ENCODE data around the gene OCA2.
A peak's percentile ranks its signal among the peaks of the same experiment; 100 is the strongest.
"Not testable (repeated sequence)": the region's sequence is repeated elsewhere in the genome, so short reads cannot be mapped to it uniquely, and the experiment has no call there.

OCA2 gene

GRCh38 chr15:28125673-28126651 is 26.8 kb upstream of the OCA2 start:
- peaks cover 58% of the 10 kb centered on the region for H3K36me3 ChIP-seq (ENCODE audit: insufficient read depth, insufficient read length, low read length)

GRCh38 chr15:28124841-28125240 is 25.7 kb upstream of the OCA2 start:
- TF ChIP-seq SUZ12 (IDR thresholded peaks at IDR 0.05; ENCODE audit: extremely low read depth, insufficient read depth, insufficient read length) (no peak), ZNF274 (IDR thresholded peaks at IDR 0.05; ENCODE audit: low read depth, low read length) (no peak), YY1 (IDR thresholded peaks at IDR 0.05; ENCODE audit: insufficient read depth, insufficient read length) (no peak)
- Histone ChIP-seq H3K9ac (ENCODE audit: insufficient read length, low read depth) (no peak overlapping the region), H3K9me3 (ENCODE audit: insufficient read depth, low read length) (no peaks in the 10 kb centered on the region), H3K27me3 (ENCODE audit: insufficient read depth, insufficient read length) (no peaks in the 10 kb centered on the region), H3K4me3 (ENCODE audit: insufficient read length, low read depth) (no peak overlapping the region), H3K36me3 (ENCODE audit: insufficient read depth, insufficient read length, low read length) (peaks cover 60% of the 10 kb centered on the region), H3K4me1 (ENCODE audit: insufficient read depth, insufficient read length) (no peaks in the 10 kb centered on the region)
- no peak for DNase-seq (ENCODE audit: low read depth, low spot score)

More at GRCh38 chr15:28125673-28126651, 26.8 kb upstream of the OCA2 start:
- peak; percentile 18 for DNase-seq (ENCODE audit: low read depth, low spot score)
- Histone ChIP-seq H3K4me3 (ENCODE audit: insufficient read length, low read depth) (no peak overlapping the region), H3K9ac (ENCODE audit: insufficient read length, low read depth) (no peak overlapping the region), H3K4me1 (ENCODE audit: insufficient read depth, insufficient read length) (no peaks in the 10 kb centered on the region), H3K9me3 (ENCODE audit: insufficient read depth, low read length) (no peaks in the 10 kb centered on the region), H3K27me3 (ENCODE audit: insufficient read depth, insufficient read length) (no peaks in the 10 kb centered on the region)
- TF ChIP-seq SUZ12 (IDR thresholded peaks at IDR 0.05; ENCODE audit: extremely low read depth, insufficient read depth, insufficient read length) (no peak), YY1 (IDR thresholded peaks at IDR 0.05; ENCODE audit: insufficient read depth, insufficient read length) (no peak)

GRCh38 chr15:28123408-28124023 is 24.4 kb upstream of the OCA2 start:
- peaks cover 60% of the 10 kb centered on the region for H3K36me3 ChIP-seq (ENCODE audit: insufficient read depth, insufficient read length, low read length)
- H3K27me3 ChIP-seq (ENCODE audit: insufficient read depth, insufficient read length): no peaks in the 10 kb centered on the region
- TF ChIP-seq ZNF274 (IDR thresholded peaks at IDR 0.05; ENCODE audit: low read depth, low read length) (no peak), SUZ12 (IDR thresholded peaks at IDR 0.05; ENCODE audit: extremely low read depth, insufficient read depth, insufficient read length) (no peak), YY1 (IDR thresholded peaks at IDR 0.05; ENCODE audit: insufficient read depth, insufficient read length) (no peak)
- peak; percentile 47 for DNase-seq (ENCODE audit: low read depth, low spot score)
- H3K9ac ChIP-seq (ENCODE audit: insufficient read length, low read depth): no peak overlapping the region
- no peak overlapping the region for H3K4me3 ChIP-seq (ENCODE audit: insufficient read length, low read depth)
- H3K4me1 ChIP-seq (ENCODE audit: insufficient read depth, insufficient read length): no peaks in the 10 kb centered on the region
- no peaks in the 10 kb centered on the region for H3K9me3 ChIP-seq (ENCODE audit: insufficient read depth, low read length)

GRCh38 chr15:28122038-28122949 is 23.2 kb upstream of the OCA2 start:
- H3K4me3 ChIP-seq (ENCODE audit: insufficient read length, low read depth): no peak overlapping the region
- no peak overlapping the region for H3K9ac ChIP-seq (ENCODE audit: insufficient read length, low read depth)
- TF ChIP-seq SUZ12 (IDR thresholded peaks at IDR 0.05; ENCODE audit: extremely low read depth, insufficient read depth, insufficient read length) (no peak), ZNF274 (IDR thresholded peaks at IDR 0.05; ENCODE audit: low read depth, low read length) (no peak), YY1 (IDR thresholded peaks at IDR 0.05; ENCODE audit: insufficient read depth, insufficient read length) (no peak)
- H3K27me3 ChIP-seq (ENCODE audit: insufficient read depth, insufficient read length): no peaks in the 10 kb centered on the region
- no peak for DNase-seq (ENCODE audit: low read depth, low spot score)
- H3K36me3 ChIP-seq (ENCODE audit: insufficient read depth, insufficient read length, low read length): peaks cover 62% of the 10 kb centered on the region
- H3K9me3 ChIP-seq (ENCODE audit: insufficient read depth, low read length): no peaks in the 10 kb centered on the region
- peaks cover 2% of the 10 kb centered on the region for H3K4me1 ChIP-seq (ENCODE audit: insufficient read depth, insufficient read length)

- H3K36me3 ChIP-seq (ENCODE audit: insufficient read depth, insufficient read length, low read length): peaks cover 64% of the 10 kb centered on the region
- not testable (repeated sequence) for H3K9ac ChIP-seq (ENCODE audit: insufficient read length, low read depth); H3K4me1 ChIP-seq (ENCODE audit: insufficient read depth, insufficient read length); DNase-seq (ENCODE audit: low read depth, low spot score); H3K4me3 ChIP-seq (ENCODE audit: insufficient read length, low read depth); H3K9me3 ChIP-seq (ENCODE audit: insufficient read depth, low read length); H3K27me3 ChIP-seq (ENCODE audit: insufficient read depth, insufficient read length)
These were observed 22.5 kb upstream of the OCA2 start for GRCh38 chr15:28121577-28121976.

GRCh38 chr15:28120359-28120640 is 21.2 kb upstream of the OCA2 start:
- TF ChIP-seq ZNF274 (IDR thresholded peaks at IDR 0.05; ENCODE audit: low read depth, low read length) (no peak), SUZ12 (IDR thresholded peaks at IDR 0.05; ENCODE audit: extremely low read depth, insufficient read depth, insufficient read length) (no peak), YY1 (IDR thresholded peaks at IDR 0.05; ENCODE audit: insufficient read depth, insufficient read length) (no peak)
- Histone ChIP-seq H3K36me3 (ENCODE audit: insufficient read depth, insufficient read length, low read length) (peaks cover 68% of the 10 kb centered on the region), H3K9me3 (ENCODE audit: insufficient read depth, low read length) (no peaks in the 10 kb centered on the region)

GRCh38 chr15:28118531-28118930 is 19.4 kb upstream of the OCA2 start:
- peaks cover 2% of the 10 kb centered on the region for H3K4me1 ChIP-seq (ENCODE audit: insufficient read depth, insufficient read length)
- no peaks in the 10 kb centered on the region for H3K9me3 ChIP-seq (ENCODE audit: insufficient read depth, low read length)
- peaks cover 70% of the 10 kb centered on the region for H3K36me3 ChIP-seq (ENCODE audit: insufficient read depth, insufficient read length, low read length)
- H3K27me3 ChIP-seq (ENCODE audit: insufficient read depth, insufficient read length): no peaks in the 10 kb centered on the region
- DNase-seq (ENCODE audit: low read depth, low spot score): no peak
- TF ChIP-seq ZNF274 (IDR thresholded peaks at IDR 0.05; ENCODE audit: low read depth, low read length) (no peak), SUZ12 (IDR thresholded peaks at IDR 0.05; ENCODE audit: extremely low read depth, insufficient read depth, insufficient read length) (no peak), YY1 (IDR thresholded peaks at IDR 0.05; ENCODE audit: insufficient read depth, insufficient read length) (no peak)
- no peak overlapping the region for H3K4me3 ChIP-seq (ENCODE audit: insufficient read length, low read depth)
- no peak overlapping the region for H3K9ac ChIP-seq (ENCODE audit: insufficient read length, low read depth)

More at GRCh38 chr15:28120359-28120640, 21.2 kb upstream of the OCA2 start:
- Histone ChIP-seq H3K4me3 (ENCODE audit: insufficient read length, low read depth) (no peak overlapping the region), H3K4me1 (ENCODE audit: insufficient read depth, insufficient read length) (peaks cover 2% of the 10 kb centered on the region), H3K27me3 (ENCODE audit: insufficient read depth, insufficient read length) (no peaks in the 10 kb centered on the region), H3K9ac (ENCODE audit: insufficient read length, low read depth) (no peak overlapping the region)
- no peak for DNase-seq (ENCODE audit: low read depth, low spot score)

All from NT2/D1 (cell line).